GM21825 (cell line): ENCODE results near the gene LZTS2.

Experiments used
- ATAC-seq: cut with Tn5 transposase; IDR thresholded peaks from one replicate; pipeline ENCODE4 v1.9.1; 2021; ENCODE audit warnings: mild to moderate bottlenecking, moderate library complexity; ENCODE audit not compliant: unreplicated experiment

The LZTS2 gene

GRCh38 chr10:101012525-101013364 lies 13.1 kb downstream of the LZTS2 start:
- peak; percentile 79 for ATAC-seq

GRCh38 chr10:101013365-101013825 lies 13.8 kb downstream of the LZTS2 start:
- no peak for ATAC-seq

DNA sequence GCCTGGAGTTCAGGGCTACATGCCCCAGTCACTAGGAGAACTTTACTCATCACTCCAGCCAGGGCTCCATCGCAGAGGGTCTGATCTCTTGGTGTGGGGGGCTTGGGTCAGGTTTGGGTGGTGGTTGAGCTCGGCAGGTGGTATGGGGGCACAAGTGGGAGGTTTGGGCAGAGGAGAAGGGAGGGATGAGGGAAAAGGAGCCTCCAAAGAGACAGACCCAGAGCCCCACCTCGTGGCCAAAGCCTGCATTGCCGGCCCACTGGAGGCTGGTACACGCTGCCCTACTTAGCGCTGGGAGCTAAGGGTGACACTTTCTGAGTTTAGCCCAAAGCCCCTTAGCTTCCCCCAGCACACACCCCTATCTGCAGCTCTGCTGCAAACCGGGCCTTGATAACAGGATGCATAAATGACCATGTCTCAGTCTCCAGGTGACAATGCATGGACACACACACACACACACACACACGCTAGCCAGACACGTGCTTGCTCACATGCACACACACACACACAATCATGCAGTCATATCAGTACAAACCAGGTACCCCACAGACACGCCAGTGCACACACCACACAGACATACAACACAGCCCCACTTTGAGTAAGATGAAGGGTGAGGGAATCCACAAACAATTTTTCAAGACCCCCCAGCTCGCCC lies 14.7 kb downstream of the LZTS2 start:
- ATAC-seq, result no peak

- ATAC-seq, result no peak
Observed at GRCh38 chr10:101014966-101015581, 15.5 kb downstream of the LZTS2 start.

GRCh38 chr10:101015582-101015973 lies 16.0 kb downstream of the LZTS2 start:
- no peak for ATAC-seq

DNA sequence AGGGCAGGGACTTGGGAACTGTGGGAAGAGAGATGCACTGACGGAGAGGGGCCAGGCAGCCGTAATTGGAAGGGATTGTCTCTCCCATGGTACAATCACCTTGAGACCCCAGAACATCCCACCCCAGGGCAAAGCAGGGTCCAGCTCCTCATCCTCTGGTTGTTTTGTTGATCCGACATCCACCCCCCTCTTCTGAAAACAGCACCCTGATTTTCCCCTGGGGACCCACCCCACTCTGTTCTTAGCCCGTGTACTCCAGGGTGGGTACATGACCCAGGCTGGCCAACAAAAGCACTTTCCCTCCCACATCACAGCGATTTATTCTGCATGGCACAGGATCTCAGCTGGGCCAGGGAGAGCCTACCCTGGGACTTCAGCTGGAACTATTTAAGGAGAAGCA lies 17.2 kb downstream of the LZTS2 start:
- ATAC-seq, result no peak

GRCh38 chr10:101018118-101018599 lies 18.6 kb downstream of the LZTS2 start:
- ATAC-seq, result no peak

DNA sequence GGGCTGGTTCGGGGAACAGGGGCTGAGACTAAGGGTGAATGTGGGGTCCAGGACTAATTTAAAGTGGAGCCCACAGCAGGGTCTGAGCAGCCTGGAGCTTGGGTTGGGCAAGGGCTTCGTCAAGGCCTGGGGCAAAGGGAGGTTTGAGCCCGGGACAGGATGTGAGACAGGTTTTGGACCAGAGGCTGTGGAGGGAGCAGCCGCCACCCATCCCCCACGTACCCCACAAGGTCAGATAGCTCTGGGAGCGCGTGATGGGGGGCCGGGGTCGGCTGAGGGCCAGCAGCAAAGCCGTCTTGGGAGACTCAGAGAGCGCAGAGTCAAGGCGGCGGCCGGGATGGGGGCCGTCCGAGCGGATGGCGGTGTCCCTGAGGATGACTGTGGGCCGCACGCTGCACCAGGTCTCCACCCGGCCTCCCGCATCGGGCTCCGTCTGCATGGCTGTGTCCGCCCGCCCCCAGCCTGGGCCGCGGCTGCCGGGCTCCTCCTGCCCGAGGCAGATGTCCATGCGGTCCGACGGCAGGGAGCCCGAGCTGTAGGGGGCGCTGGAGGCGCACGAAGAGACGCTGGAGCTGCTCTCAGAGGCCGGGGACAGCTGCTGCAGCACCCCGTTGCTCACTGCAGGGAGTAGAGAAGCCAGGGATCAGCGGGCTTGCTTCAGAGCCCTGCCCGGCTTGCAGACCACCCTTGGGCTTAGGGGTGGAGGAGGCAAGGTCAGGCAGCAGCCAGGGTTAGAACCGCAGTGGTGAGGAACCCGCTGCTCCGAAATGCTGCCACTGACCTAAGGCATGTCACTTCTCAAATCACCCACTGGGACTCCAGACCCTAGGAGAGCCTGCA lies 19.2 kb downstream of the LZTS2 start:
- no peak for ATAC-seq

- ATAC-seq, result no peak
Observed at GRCh38 chr10:101019440-101019703, 19.8 kb downstream of the LZTS2 start.

- ATAC-seq, result no peak
Observed at GRCh38 chr10:101020427-101021075, 20.9 kb downstream of the LZTS2 start.

DNA sequence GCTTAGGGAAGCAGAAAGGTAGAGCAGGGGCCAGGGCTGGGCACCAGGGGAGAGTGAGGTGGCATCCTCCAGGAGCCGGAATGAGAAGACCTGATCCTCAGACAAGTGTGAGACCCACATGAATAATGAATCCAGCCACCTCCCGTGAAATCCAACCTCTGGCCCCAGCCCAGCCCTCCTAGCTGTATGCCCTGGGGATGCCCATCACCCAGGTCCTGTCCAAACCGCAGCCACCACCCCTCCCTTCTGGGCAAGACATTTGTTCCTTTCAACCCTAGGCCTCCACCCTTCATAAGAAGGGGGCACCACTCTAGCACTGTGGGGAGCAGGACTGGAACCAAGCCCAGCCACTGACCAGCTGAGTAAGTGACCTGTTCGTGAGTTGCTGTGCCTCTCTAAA lies 21.6 kb downstream of the LZTS2 start:
- no peak for ATAC-seq

- ATAC-seq, result no peak
Observed at GRCh38 chr10:101021692-101022251, 22.2 kb downstream of the LZTS2 start.

DNA sequence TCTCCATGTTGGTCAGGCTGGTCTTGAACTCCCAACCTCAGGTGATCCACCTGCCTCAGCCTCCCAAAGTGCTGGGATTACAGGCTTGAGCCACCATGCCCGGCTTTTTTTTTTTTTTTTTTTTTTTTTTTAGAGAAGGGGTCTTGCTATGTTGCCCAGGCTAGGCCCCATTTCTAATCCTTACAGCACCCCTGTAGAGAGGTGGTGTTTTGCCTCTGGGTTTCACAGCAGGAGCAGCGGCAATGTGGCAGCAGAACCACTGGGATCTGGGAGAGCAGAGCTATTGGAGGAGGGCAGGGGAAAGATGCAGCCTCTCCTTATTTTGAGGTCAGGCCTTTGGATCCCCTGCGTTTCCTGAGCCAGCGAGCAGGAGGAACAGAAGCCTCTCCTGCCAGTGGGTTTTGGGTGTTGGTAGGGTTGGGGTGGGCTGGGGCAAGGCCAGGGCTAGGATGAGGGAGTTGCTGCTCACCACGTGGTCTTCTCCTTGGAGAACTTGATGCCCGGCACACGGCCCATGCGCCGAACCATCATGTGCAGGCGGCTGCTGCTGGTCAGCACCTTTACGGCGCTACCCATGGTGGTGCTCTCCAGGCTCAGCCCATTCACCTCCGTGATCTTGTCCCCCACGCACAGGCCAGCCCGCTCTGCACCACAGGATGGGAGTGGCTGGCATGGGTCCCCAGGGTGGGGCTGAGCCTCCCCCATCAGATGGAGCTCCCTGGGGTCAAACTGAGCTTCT lies 23.5 kb downstream of the LZTS2 start:
- ATAC-seq, result no peak

GRCh38 chr10:101027106-101027720 lies 27.6 kb downstream of the LZTS2 start:
- ATAC-seq, result no peak

DNA sequence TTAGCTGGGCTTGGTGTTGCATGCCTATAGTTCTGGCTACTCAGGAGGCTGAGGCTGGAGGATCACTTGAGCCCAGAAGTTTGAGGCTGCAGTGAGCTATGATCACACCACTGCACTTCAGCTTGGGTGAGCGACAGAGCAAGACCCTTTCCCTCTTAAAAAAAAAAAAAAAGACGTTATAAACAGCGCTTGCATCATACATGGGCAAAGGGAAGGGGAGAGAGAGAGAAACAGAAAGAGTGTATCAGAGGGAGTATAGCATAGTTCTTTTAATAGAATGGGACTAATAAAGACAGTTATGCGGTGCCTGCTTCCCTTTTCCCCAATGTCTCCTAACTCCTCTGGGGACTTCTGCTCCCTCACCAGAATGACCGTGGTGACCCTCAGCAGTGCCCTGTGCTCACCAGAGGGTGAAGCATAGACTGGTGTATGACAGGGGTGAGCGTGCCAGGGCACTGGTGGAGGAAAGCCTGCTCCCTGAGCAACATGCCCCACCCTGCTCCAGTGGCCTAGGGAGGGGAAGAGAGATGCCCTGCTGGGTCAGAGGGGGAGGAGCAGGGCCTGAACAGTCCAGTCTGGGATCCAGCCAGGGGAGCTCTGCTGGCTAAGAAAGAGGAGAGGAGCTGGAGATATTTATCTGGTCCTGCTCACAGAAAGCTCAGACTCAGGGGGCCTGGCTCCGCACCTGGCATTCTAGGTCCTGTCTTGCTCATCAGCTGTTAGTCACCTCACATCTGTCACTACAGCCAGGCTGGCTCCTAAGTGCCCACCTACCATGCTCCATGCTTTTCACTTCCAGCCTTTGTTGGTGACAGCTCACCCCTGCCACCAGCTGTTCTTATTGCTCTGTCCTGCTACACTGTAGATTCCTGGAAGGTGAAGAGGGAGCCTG lies 29.1 kb downstream of the LZTS2 start:
- ATAC-seq, result no peak

DNA sequence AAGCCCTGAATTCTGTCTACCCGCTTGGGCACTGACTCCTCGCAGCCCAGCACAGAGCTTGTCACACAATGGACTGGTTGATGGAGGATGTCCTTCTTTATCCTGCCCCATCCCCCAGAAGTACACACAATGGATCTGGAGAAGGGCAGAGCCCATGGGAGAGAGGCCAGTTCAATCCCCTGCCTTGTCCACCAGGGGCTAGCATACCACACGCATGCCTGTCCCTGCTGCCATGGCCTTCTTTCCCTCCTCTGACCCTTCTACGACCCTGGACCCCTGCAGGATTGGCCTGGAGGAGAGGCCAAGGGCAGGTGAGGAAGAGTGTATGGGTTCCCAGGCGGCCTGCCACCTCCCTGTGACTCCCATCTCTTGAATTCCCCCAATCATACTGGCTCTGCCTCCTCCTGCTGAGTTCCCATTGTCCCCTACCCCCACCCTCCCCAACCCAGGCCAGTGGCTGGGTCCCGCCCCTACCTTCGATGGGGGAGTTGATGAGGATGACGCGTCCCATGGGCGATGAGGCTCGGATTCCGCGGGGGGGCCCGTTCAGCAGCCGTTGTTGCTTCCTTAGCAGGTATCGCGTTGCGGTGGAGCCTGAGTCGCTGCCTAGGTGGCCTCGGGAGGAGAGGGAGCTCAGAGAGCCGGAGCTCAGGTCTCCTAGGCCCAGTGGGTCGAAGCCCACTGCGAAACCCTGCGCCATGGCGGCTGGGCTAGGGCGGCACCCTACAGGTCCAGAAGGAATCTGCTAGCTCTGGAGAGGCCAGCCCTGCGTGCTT lies 30.1 kb downstream of the LZTS2 start:
- ATAC-seq, result no peak

DNA sequence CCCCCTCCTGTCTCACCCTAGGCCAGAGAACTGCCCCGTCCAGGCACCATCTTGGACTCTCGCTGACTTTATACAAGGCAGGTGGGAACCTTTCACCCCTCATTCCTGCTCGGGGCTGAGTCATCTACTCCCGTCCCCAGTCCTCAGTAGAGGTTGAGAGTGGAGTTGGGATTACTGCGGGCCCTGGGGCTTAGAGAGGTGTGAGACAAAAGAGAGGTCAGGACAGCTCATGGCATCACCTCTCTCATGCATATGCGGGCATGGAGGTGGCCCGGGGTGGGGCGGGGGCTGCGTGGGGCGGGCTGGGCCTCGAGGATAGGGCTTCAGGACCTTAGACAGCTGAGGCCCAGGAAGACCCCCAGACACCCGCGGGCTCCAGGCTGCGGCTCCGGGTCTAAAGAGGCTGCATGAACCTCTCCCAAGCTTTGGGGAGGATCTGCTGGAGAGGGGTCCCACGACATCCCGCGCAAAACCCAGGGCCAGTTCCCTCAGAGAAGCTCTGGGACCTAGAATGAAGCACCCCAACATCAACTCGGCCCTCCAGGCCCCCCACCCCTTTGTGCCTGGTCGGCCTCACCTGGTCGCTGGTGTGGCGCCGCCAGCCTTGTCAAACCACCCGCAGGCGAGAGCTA lies 31.0 kb downstream of the LZTS2 start:
- no peak for ATAC-seq
